Mucosa of gallbladder (tissue), 1 donor: ENCODE data around the gene ANKRD33B. TPM values are rescaled to one million over a fixed set of nuclear protein-coding genes. Genes with fewer than 3 reads are reported as not detected.
"Not testable (repeated sequence)": the region's sequence is repeated elsewhere in the genome, so short reads cannot be mapped to it uniquely, and the experiment has no call there.

Experiments
- DNase-seq: peaks from one replicate; pipeline ENCODE4 v3.0.0-alpha.2; 2020; ENCODE audit warnings: low spot score
- total RNA-seq: library from RNA; stranded (reverse); gene quantifications from one replicate; pipeline ENCODE4 v1.2.1, GENCODE V29; 2021
- donor health status: DM: no; HTN: no; CAD: no.

Gene ANKRD33B
- total RNA-seq, 1 donor from 2014 or later = 1.4 TPM

DNA sequence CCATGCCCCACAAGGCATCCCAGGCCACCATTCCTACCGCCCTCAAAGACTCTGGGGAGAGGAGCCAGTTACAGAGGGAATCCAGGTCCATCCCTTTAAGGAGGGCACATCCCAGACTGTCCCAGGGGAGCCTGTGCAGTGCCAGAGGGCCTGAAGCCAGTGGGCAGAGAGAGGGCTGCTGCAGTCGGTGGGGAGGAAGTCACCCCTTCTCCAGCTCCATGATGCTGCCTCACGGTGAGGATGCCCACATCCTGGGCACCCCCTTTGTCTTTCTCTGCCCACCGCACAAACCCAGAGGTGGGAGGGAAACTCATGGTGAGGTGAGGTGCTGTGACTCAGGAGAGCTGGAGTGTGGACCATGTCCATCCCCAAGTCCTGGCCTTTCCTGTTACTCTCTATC, 26.2 kb upstream of the ANKRD33B start:
- DNase-seq = no peak

GRCh38 chr5:10538103-10538788, 25.6 kb upstream of the ANKRD33B start:
- DNase-seq = no peak

DNA sequence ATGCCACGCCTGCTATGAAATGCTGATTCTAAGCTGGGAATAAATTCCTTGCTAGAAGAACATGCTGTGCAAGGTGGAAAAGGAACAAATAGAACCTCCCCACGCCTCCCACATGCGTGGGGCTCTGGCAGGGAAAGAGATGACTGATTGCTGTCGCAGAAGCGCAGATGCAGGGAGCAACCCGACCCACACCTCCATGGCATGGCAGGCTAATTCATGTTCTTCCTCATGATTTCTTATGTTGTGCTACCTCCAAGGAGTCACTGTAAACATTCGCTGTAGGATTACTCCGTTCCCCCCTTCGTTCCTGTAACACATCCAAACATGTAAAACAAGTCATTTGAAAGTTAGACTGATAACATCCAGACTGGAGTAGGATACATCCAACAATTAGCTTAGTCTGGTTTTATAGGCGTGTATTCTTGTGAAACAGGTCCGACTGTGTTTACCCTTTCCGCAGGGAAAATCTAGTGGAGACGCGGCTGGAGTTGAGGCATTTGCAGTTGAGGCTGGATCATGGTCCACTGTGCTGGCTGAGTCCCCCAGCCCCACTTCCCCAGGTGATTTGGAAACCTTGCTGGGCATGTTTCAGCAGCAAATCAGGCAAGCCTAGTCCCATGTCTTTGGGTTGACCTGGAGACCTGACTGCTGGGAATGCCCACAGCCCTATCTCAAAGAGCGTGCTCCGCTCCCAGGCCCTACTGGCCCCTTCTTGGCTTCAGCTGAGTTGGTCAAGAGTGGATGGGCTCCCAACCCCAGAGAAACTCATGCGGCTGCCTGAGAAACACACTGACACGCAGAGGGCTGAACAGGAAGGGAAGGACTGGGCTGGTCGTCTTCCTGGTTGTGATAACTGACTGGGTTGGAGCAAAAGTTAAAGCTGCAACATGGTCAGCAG, 24.8 kb upstream of the ANKRD33B start:
- no peak for DNase-seq

GRCh38 chr5:10539687-10539998, 24.2 kb upstream of the ANKRD33B start:
- DNase-seq = no peak

DNA sequence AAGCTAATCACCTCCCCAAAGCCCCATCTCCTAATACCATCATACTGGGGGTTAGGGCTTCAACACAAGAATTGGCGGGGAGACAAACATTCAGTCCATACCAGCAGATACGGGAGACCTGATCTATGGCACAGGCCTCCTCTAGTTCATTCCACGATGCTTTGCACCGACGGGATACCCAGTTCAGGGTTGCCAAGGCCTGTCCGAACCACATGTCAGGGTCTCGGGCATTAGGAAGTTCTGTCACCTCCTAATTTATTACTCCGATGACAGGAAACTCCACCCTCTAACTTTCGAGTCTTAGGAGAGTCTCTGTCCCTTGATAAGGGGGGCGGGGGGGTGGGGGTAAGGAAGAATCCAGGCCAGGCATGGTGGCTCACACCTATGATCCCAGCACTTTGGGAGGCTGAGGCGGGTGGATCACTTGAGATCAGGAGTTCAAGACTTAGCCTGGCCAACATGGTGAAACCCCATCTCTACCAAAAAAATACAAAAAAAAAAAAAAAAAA, 23.8 kb upstream of the ANKRD33B start:
- DNase-seq = no peak

DNA sequence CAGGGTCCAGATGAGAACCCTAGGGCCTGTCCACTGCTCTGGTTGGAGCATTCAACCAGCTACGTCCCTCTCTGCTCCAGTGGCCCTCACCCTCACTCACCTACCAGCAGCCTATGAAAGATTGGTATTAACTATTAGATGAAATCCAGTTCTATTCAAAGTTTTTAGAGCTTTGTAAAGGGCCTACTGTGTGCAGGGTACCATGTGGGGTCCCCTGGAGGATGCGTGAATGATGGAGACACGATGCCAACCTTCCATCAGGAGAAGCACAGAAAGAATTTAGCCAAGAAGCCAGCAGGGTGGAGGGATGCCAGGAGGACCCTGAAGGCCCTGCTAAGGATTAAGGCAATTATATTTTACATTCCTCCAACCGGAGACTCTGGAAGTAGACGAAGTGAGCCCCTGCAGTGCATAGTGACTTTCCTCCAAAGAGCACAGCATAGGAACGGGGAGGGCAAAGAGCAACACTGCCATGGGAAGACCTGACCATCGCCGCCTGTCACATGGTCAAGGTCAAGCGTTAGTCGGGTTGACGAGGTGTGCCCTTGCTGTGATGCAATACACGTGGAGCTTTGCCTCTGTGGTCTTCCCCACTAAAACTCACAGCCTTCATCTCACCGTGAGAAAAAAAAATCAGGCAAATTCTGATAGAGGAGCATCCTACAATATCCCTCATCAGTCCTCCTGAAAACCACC, 22.8 kb upstream of the ANKRD33B start:
- DNase-seq = no peak

DNA sequence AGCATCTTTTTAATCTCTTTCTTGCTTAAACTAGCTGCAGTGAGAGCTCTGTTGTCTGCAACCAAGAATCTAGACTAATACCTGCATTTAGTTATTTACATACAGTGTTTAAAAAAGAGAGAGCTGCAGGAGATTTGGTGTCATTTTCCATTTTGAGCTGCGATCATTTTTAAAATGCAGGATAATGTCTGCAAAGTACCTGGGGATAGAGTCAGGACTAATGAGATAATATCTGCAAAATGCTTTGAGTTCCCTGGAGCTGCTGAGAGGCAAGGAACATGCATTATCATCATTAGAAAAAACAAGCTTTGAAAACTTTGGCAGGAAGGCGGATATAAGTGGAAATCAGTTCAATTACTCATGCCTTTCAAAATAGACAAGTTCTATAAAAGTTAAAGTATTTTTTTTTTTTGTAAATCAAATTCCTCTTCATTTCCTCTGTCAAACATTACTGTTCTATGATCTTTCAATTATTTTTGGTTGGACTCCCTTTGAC, 21.8 kb upstream of the ANKRD33B start:
- no peak for DNase-seq

DNA sequence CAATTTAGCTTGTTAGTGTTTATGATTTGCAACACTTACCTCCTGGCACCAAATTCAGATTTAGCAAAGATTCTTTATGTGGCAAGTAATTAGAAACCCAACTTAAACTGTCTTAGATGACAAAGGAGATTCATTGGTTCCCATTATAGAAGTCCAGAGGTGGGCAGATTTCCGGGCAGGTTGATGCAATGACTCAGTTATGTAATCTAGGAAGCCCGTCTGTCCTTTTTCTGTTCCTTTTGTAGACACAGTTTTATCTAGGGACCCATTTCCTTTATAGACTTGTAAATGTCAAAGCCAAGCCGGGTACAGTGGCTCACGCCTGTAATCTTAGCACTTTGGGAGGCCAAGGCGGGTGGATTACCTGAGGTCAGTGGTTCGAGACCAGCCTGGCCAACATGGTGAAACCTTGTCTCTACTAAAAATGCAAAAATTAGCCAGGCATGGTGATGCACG, 20.3 kb upstream of the ANKRD33B start:
- DNase-seq = no peak

DNA sequence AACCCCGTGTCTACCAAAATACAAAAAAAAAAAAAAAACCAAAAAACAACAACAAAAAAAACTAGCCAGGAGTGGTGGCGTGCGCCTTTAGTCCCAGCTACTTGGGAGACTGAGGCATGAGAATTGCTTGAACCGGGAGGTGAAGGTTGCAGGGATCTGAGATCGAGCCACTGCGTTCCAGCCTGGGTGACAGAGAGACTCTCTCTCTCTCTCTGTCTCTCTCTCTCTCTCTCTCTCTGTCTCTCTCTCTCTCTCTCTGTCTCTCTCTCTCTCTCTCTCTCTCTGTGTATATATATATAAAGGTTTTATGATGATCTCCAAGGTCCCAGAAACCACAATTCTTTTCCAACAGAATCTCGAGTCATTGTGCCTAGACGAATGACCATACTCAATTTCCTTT, 18.8 kb upstream of the ANKRD33B start:
- no peak for DNase-seq

DNA sequence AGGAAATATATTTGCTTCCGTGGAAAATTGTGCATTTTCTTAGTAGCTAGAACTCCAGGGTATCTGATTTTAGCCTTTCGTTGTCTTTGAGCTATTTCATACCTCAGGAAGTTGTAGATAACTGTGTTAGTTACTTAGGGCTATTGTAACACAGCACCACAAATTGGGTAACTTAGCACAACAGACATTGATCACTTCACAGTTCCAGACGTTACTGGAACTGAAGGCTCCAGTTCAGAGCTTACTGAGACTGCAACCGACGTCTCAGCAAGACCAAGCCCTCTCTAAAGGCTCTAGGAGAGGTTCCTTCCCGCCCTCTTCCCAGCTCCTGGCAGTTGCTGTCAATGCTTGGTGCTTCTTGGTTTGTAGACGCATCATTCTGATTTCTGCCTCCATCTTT, 17.7 kb upstream of the ANKRD33B start:
- DNase-seq = no peak

DNA sequence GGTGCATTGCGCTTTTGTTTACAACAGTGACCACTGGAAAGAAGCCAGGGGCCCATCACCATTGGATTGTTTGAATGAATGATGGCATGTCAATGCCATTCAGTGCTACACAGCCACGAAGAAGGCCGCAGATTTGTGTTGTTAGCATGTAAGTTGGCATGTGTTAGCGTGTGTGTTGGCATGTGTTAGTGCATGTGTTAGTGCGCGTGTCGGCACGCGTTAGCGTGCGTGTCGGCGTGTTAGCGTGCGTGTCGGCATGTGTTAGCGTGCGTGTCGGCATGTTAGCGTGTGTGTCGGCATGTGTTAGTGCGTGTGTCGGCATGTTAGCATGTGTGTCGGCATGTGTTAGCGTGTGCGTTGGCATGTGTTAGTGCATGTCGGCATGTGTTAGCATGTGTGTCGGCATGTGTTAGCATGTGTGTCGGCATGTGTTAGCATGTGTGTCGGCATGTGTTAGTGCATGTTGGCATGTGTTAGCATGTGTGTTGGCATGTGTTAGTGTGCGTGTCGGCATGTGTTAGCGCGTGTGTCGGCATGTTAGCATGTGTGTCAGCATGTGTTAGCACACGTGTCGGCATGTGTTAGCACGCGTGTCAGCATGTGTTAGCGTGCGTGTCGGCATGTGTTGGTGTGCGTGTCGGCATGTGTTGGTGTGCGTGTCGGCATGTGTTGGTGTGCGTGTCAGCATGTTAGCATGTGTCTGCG, 15.3 kb upstream of the ANKRD33B start:
- no peak for DNase-seq

- DNase-seq = not testable (repeated sequence)
Measured at GRCh38 chr5:10549123-10549514, 14.8 kb upstream of the ANKRD33B start.

GRCh38 chr5:10550222-10550995, 13.5 kb upstream of the ANKRD33B start:
- no peak for DNase-seq

- no peak for DNase-seq
Measured at GRCh38 chr5:10551782-10552138, 12.1 kb upstream of the ANKRD33B start.

GRCh38 chr5:10552183-10553143, 11.4 kb upstream of the ANKRD33B start:
- no peak for DNase-seq

- DNase-seq = no peak
Measured at GRCh38 chr5:10553476-10553875, 10.4 kb upstream of the ANKRD33B start.

- DNase-seq = no peak
Measured at GRCh38 chr5:10555277-10555684, 8.6 kb upstream of the ANKRD33B start.

DNA sequence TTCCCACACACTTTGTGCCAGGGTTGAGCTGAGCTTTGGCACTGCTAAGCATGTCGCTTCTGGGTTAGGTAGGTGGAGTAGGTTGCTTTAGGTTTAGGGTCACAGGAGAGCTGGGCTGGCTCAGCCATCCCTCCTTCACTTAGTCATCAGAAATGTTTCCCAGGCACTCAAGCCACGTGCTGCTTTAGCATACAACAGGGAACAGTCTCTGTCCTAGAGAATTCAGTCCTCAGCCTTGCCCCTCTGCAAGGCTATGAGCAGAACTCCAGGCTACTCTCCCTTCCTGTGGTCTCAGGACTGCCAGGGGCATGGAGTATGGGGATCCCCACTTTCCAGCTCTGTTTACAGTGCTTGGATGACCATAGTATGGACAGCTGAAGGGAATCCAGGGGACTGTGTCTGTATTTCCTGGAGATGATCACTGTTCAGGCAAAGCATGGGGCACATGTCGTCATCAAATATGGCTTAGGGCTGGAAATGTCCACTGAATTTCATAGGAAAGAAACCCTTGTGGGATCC, 7.5 kb upstream of the ANKRD33B start:
- DNase-seq = no peak
